Tibial artery (tissue), 4 donors: Measurements from ENCODE around the gene ZNF385B.

Experiments used
- DNase-seq, 2 donors: peaks; one replicate each; pipeline ENCODE4 v3.0.0-alpha.2; 2019
- H3K27ac ChIP-seq, 2 donors: fragments of 200-600 bp; sonication (generic) in 1 of 2; 1 replicate in 1 of 2; 2 replicates in 1 of 2; pipeline ENCODE4 v1.5.1; 2018 to 2019; ENCODE audit warnings: mild to moderate bottlenecking in 1 of 2
- H3K27me3 ChIP-seq, 2 donors: fragments of 200-600 bp; sonication (generic) in 1 of 2; one replicate each; pipeline versions ENCODE4 v1.5.1 to v1.6.0; 2016 to 2019
- H3K36me3 ChIP-seq, 3 donors: fragments of 200-600 bp; sonication (generic) in 2 of 3; one replicate each; pipeline ENCODE4 v1.5.1; 2016 to 2019; ENCODE audit warnings: mild to moderate bottlenecking in 2 of 3
- H3K4me1 ChIP-seq, 4 donors: fragments of 200-600 bp; sonication (generic) in 2 of 4; 1 replicate in 3 of 4; 2 replicates in 1 of 4; pipeline ENCODE4 v1.5.1; 2016 to 2019
- H3K4me3 ChIP-seq, 2 donors: fragments of 200-600 bp; sonication (generic) in 1 of 2; 1 replicate in 1 of 2; 2 replicates in 1 of 2; pipeline ENCODE4 v1.5.1; 2018 to 2019; ENCODE audit warnings: mild to moderate bottlenecking in 2 of 2
- H3K9me3 ChIP-seq, 3 donors: fragments of 200-600 bp; sonication (generic) in 1 of 3; one replicate each; pipeline ENCODE4 v1.5.1; 2016 to 2019
- CTCF ChIP-seq, 2 experiments: fragments of 200-600 bp in 1 of 2; fragments of 450-650 bp in 1 of 2; IDR thresholded peaks; one replicate each; pipeline ENCODE4 v1.5.1; 2017 to 2019; ENCODE audit warnings: antibody characterized with exemption in 2 of 2, mild to moderate bottlenecking in 1 of 2, moderate library complexity in 1 of 2
- intact Hi-C: fragments of 100-400 bp; cut with DNase I; formaldehyde crosslinking; loops from one replicate; pipeline ENCODE4 v1.15.0; 2023; ENCODE audit warnings: low total_unique reads

Gene ZNF385B

GRCh38 chr2:179444056-179444455, 417.4 kb downstream of the ZNF385B start:
- Histone ChIP-seq H3K27me3 (no peaks in the 10 kb centered on the region), H3K9me3 (no peaks in the 10 kb centered on the region), H3K27ac (no peak overlapping the region), H3K4me1 (no peaks in the 10 kb centered on the region), H3K4me3 (no peak overlapping the region), H3K36me3 (no peaks in the 10 kb centered on the region)
- intact Hi-C loops, result no loop called here
- DNase-seq, result peak in 1 of 2 donors; percentile 43
- TF ChIP-seq CTCF (IDR thresholded peaks at IDR 0.05), result no peak

- no peak for DNase-seq
- TF ChIP-seq CTCF (IDR thresholded peaks at IDR 0.05), result no peak
- no peak overlapping the region for H3K27ac ChIP-seq
These were observed 418.2 kb downstream of the ZNF385B start for GRCh38 chr2:179443180-179443579.

GRCh38 chr2:179442206-179442605, 419.2 kb downstream of the ZNF385B start:
- TF ChIP-seq CTCF (IDR thresholded peaks at IDR 0.05), result no peak

More at GRCh38 chr2:179443180-179443579, 418.2 kb downstream of the ZNF385B start:
- H3K4me3 ChIP-seq, result no peak overlapping the region
- H3K9me3 ChIP-seq, result no peaks in the 10 kb centered on the region
- H3K4me1 ChIP-seq, result no peaks in the 10 kb centered on the region
- intact Hi-C loops, result no loop called here
- H3K36me3 ChIP-seq, result no peaks in the 10 kb centered on the region
- no peaks in the 10 kb centered on the region for H3K27me3 ChIP-seq

DNA sequence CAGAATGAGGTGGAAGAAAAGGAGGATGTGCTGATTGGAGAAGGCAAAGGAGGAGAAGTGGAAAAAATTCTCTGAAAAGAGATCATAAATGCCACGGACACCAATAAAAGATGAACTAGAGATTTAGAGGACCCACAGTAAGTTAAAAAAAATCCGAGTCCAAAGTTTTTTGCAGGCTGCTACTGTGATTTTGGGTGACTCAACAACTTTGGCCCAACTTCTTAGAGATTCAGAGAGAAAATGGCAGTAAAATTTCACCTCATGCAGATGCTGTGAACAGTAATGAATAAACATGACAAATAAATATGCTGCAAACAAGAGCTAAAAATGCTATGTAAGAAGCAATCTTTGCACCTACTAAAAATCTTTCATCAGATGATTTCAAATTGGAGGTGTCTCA, 419.9 kb downstream of the ZNF385B start:
- Histone ChIP-seq H3K36me3 (no peaks in the 10 kb centered on the region), H3K9me3 (no peaks in the 10 kb centered on the region), H3K4me1 (no peaks in the 10 kb centered on the region), H3K27ac (no peak overlapping the region), H3K27me3 (no peaks in the 10 kb centered on the region), H3K4me3 (no peak overlapping the region)
- intact Hi-C loops, result no loop called here
- no peak for DNase-seq
- no peak for TF ChIP-seq CTCF (IDR thresholded peaks at IDR 0.05)

More at GRCh38 chr2:179442206-179442605, 419.2 kb downstream of the ZNF385B start:
- Histone ChIP-seq H3K4me1 (no peaks in the 10 kb centered on the region), H3K27me3 (no peaks in the 10 kb centered on the region), H3K4me3 (no peak overlapping the region), H3K27ac (no peak overlapping the region), H3K9me3 (no peaks in the 10 kb centered on the region), H3K36me3 (no peaks in the 10 kb centered on the region)
- intact Hi-C loops, result no loop called here
- no peak for DNase-seq

DNA sequence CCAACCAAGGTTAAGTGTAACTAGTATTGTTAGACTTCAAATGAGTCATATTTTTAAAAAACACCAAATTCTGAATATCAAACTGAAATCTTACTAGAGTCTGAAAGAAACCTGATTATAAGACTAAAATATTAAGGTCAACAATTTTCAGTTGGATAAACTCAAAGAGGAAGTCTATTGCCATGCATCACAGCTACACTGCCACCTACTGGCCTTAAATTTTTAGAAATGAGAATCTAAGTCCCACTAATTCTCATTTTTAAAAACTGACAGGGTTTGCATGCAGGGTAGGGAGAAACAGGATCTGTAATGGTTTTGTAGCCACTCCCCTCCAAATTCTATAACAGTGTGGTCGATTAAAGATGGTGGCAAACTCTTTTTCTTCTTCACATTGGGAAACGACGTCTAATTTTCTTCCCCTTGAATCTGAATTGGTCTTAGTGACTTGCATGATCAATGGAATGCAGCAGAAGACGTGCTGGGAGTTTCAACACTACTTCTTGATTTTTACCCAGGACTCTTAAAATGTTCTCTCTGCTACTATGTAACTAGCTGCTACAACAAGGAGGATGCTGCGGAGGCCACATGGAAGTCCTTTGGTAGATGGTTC, 420.7 kb downstream of the ZNF385B start:
- DNase-seq, result no peak
- TF ChIP-seq CTCF (IDR thresholded peaks at IDR 0.05), result peak; percentile 48 to 49
- Histone ChIP-seq H3K9me3 (no peaks in the 10 kb centered on the region), H3K27me3 (no peaks in the 10 kb centered on the region), H3K4me3 (no peak overlapping the region), H3K4me1 (no peaks in the 10 kb centered on the region), H3K36me3 (no peaks in the 10 kb centered on the region), H3K27ac (no peak overlapping the region)
- intact Hi-C loops, result no loop called here

DNA sequence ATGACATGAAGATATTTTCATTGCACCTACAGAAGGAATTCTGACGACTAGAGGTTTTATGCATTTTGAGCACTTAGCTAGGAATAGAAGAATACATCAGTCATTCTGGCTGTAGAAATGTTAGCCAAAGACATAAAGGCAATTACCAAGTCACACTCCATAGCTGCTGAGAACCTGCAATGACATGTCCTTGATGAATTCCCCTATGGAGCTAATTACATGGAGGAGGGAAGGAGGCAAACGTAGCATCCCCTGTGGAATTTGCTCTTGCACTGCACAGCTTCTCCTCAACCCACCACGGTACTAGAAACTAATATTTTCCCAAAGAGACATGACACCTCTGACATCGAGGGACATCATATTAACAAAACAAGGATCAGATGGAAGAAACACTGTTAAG, 422.8 kb downstream of the ZNF385B start:
- intact Hi-C loops, result loop anchor here (10.0 kb wide), 1 partner anchor 306 kb away; no protein-coding TSS in a partner anchor
- no peaks in the 10 kb centered on the region for H3K9me3 ChIP-seq
- no peak for DNase-seq
- H3K4me3 ChIP-seq, result no peak overlapping the region
- H3K27me3 ChIP-seq, result no peaks in the 10 kb centered on the region
- no peaks in the 10 kb centered on the region for H3K36me3 ChIP-seq
- no peak for TF ChIP-seq CTCF (IDR thresholded peaks at IDR 0.05)
- no peak overlapping the region for H3K27ac ChIP-seq
- no peaks in the 10 kb centered on the region for H3K4me1 ChIP-seq
